ENCODE measurements around the gene ROR2.

- TF ChIP-seq CTCF (IDR thresholded peaks at IDR 0.05 in 8 of 11, conservative IDR thresholded peaks at IDR 0.05 in 3 of 11) (no peak), POLR2A (IDR thresholded peaks at IDR 0.05) (no peak)
Observed at GRCh38 chr9:91879231-91879630, 70.8 kb downstream of the ROR2 start.
